Kidney (tissue), 14 donors: Measurements from ENCODE around the gene KRTAP4-11. TPM values are rescaled to one million over a fixed set of nuclear protein-coding genes. Genes with fewer than 3 reads are reported as not detected.
"Not testable (repeated sequence)": the region's sequence is repeated elsewhere in the genome, so short reads cannot be mapped to it uniquely, and the experiment has no call there.

Experiments
- DNase-seq, 5 donors: peaks; one replicate each; pipeline ENCODE4 v3.0.0-alpha.2; 2013 to 2020
- FAIRE-seq: peaks from 2 replicates; lab custom pipeline; 2012; peaks lifted over from hg19 to GRCh38; lab: Jason Lieb, UNC
- H3K27ac ChIP-seq, 2 donors: one replicate each; pipeline ENCODE4 v1.7.0; 2013; ENCODE audit warnings: low read depth in 2 of 2, low read length in 2 of 2, inconsistent platforms in 1 of 2
- H3K27me3 ChIP-seq: one replicate; pipeline ENCODE4 v1.7.1; 2013; ENCODE audit warnings: low read length, inconsistent platforms; ENCODE audit not compliant: control insufficient read depth, insufficient read depth
- H3K36me3 ChIP-seq, 3 donors: one replicate each; pipeline versions ENCODE4 v1.7.0 to v1.7.1; 2013; ENCODE audit warnings: low read length in 3 of 3, control low read depth in 1 of 3, inconsistent platforms in 1 of 3; ENCODE audit not compliant: insufficient read depth in 3 of 3, control insufficient read depth in 2 of 3
- H3K4me1 ChIP-seq, 3 donors: one replicate each; pipeline versions ENCODE4 v1.7.0 to v1.7.1; 2013; ENCODE audit warnings: low read length in 3 of 3, inconsistent platforms in 1 of 3, low read depth in 1 of 3; ENCODE audit not compliant: control insufficient read depth in 2 of 3, insufficient read depth in 2 of 3
- H3K4me3 ChIP-seq, 3 donors: one replicate each; pipeline versions ENCODE4 v1.7.0 to v1.8.1; 2013; ENCODE audit warnings: low read length in 3 of 3, control low read depth in 1 of 3, inconsistent platforms in 1 of 3
- H3K9ac ChIP-seq, 3 donors: one replicate each; pipeline versions ENCODE4 v1.7.0 to v1.7.1; 2013; ENCODE audit warnings: low read length in 3 of 3, control low read depth in 1 of 3, inconsistent platforms in 1 of 3
- H3K9me3 ChIP-seq, 3 donors: one replicate each; pipeline versions ENCODE4 v1.7.0 to v1.7.1; 2013; ENCODE audit warnings: low read length in 3 of 3, control low read depth in 1 of 3, inconsistent platforms in 1 of 3; ENCODE audit not compliant: control insufficient read depth in 2 of 3, insufficient read depth in 1 of 3
- intact Hi-C: fragments of 100-400 bp; cut with DNase I; formaldehyde crosslinking; loops from one replicate; pipeline ENCODE4 v1.11.1; 2022
- polyA plus RNA-seq: library from polyadenylated mRNA; stranded (reverse); fragments of 350-450 nt; fragmentation: Illumina TruSeq; extraction: RNeasy Lipid Tissue Mini Kit (QIAGEN cat#74804); gene quantifications from one replicate; pipeline ENCODE4 v1.2.3, GENCODE V29; 2014; ENCODE audit warnings: low read depth, low replicate concordance; ENCODE audit not compliant: insufficient read depth
- total RNA-seq: library from RNA; stranded (reverse); fragmentation: NEBNext Ultra II Directional; extraction: Animal tissue kit (Norgen Biotek cat#: 25700); gene quantifications from one replicate; pipeline ENCODE4 v1.2.1, GENCODE V29; 2021
- TF ChIP-seq, protein P1 (sequence below): IDR thresholded peaks from 3 replicates; pipeline ENCODE4 v1.5.1; 2012; ENCODE audit warnings: mild to moderate bottlenecking, moderate library complexity, borderline replicate concordance; ENCODE audit not compliant: insufficient read depth; ENCODE audit errors: extremely low read depth
- donor health status: control.
- donor health status: control.
- donor health status: control.
- donor health status: control.
- donor health status: control.
- donor health status: DM: yes; HTN: yes; CAD: no.
- donor health status: Normal renal cell carcinoma (clear cell type).

Gene KRTAP4-11
- total and polyA plus RNA-seq, 2 donors from 2014 or later: not detected

GRCh38 chr17:41131979-41132378 is 13.8 kb upstream of the KRTAP4-11 start:
- peaks cover 0 to 2% (median 0%) of the 10 kb centered on the region in 3 donors for H3K9me3 ChIP-seq
- H3K27me3 ChIP-seq: no peaks in the 10 kb centered on the region
- DNase-seq (no peak), FAIRE-seq (no peak)
- H3K4me1 ChIP-seq: no peaks in the 10 kb centered on the region
- H3K4me3 ChIP-seq: no peak overlapping the region
- intact Hi-C loops: no loop called here
- no peak overlapping the region for H3K27ac ChIP-seq
- TF ChIP-seq, protein P1, sequence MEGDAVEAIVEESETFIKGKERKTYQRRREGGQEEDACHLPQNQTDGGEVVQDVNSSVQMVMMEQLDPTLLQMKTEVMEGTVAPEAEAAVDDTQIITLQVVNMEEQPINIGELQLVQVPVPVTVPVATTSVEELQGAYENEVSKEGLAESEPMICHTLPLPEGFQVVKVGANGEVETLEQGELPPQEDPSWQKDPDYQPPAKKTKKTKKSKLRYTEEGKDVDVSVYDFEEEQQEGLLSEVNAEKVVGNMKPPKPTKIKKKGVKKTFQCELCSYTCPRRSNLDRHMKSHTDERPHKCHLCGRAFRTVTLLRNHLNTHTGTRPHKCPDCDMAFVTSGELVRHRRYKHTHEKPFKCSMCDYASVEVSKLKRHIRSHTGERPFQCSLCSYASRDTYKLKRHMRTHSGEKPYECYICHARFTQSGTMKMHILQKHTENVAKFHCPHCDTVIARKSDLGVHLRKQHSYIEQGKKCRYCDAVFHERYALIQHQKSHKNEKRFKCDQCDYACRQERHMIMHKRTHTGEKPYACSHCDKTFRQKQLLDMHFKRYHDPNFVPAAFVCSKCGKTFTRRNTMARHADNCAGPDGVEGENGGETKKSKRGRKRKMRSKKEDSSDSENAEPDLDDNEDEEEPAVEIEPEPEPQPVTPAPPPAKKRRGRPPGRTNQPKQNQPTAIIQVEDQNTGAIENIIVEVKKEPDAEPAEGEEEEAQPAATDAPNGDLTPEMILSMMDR: no peak
- H3K9ac ChIP-seq: no peak overlapping the region
- no peaks in the 10 kb centered on the region for H3K36me3 ChIP-seq

GRCh38 chr17:41127371-41127770 is 9.2 kb upstream of the KRTAP4-11 start:
- no peaks in the 10 kb centered on the region for H3K27me3 ChIP-seq
- H3K9me3 ChIP-seq: peaks cover 0 to 2% (median 0%) of the 10 kb centered on the region in 3 donors
- no peaks in the 10 kb centered on the region for H3K36me3 ChIP-seq
- H3K9ac ChIP-seq: no peak overlapping the region
- no peak overlapping the region for H3K4me3 ChIP-seq
- intact Hi-C loops: no loop called here
- TF ChIP-seq, protein P1: no peak
- DNase-seq (no peak), FAIRE-seq (no peak)
- H3K4me1 ChIP-seq: no peaks in the 10 kb centered on the region
- no peak overlapping the region for H3K27ac ChIP-seq

DNA sequence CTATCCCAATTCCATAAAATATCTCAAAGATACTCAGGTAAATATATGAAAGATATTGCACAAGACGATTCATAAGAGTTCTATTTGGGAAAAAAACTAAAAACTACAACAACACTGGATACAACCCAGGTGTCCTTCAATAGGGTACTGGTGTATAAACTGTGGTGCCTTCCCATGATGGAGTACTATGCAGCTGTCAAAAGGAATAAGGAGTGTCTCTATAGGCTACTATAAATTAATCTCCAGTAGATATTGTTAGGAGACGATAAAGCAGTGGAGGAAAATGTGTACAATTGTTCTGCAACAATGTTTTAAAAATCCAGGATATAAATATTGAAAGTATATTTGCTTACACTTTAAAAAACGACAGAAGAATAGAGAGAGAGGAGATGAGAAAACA is 8.2 kb upstream of the KRTAP4-11 start:
- H3K27ac ChIP-seq: no peak overlapping the region
- no peak overlapping the region for H3K9ac ChIP-seq
- H3K27me3 ChIP-seq: no peaks in the 10 kb centered on the region
- no peaks in the 10 kb centered on the region for H3K36me3 ChIP-seq
- intact Hi-C loops: no loop called here
- no peak for FAIRE-seq
- H3K4me3 ChIP-seq: no peak overlapping the region
- H3K4me1 ChIP-seq: no peaks in the 10 kb centered on the region
- H3K9me3 ChIP-seq: peaks cover 0 to 2% (median 0%) of the 10 kb centered on the region in 3 donors
- TF ChIP-seq, protein P1: no peak
- DNase-seq: no peak

GRCh38 chr17:41125064-41125463 is 6.9 kb upstream of the KRTAP4-11 start:
- Histone ChIP-seq H3K27me3 (no peaks in the 10 kb centered on the region), H3K36me3 (no peaks in the 10 kb centered on the region), H3K4me3 (no peak overlapping the region), H3K4me1 (no peaks in the 10 kb centered on the region), H3K9me3 (peaks cover 0 to 2% (median 0%) of the 10 kb centered on the region in 3 donors), H3K9ac (no peak overlapping the region), H3K27ac (no peak overlapping the region)
- FAIRE-seq (no peak), DNase-seq (no peak)
- intact Hi-C loops: no loop called here
- TF ChIP-seq, protein P1: no peak

DNA sequence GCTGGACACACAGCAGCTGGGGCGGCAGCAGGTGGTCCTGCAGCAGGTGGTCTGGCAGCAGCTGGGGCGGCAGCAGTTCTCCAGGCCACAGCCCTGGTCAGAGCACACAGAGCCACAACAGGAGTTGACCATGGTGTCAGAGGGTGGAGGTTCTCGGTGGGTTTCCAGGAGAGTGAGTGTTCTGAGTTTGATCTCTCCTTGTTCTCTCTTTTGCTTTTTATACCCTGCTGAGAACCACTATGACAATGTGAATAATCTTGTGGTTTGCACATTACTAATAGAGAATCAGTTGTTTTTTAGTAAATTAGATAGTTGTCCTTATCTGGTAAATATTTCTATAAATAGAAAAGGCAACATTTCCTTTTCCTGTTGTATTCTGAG is 5.8 kb upstream of the KRTAP4-11 start, which contains the start of gene KRTAP4-12:
Gene KRTAP4-12, minus strand, starts transcription at position 192 of the 381 bp plus-strand sequence. Its CDS starts 60 bp downstream, at position 132.
- DNase-seq, H3K36me3 ChIP-seq, H3K27ac ChIP-seq, H3K9ac ChIP-seq, H3K9me3 ChIP-seq, intact Hi-C loops, H3K4me3 ChIP-seq, FAIRE-seq, H3K27me3 ChIP-seq, H3K4me1 ChIP-seq: not testable (repeated sequence)
